CD4-positive, alpha-beta T cell treated with Interferon gamma for 1 hour (primary cell): ENCODE results near the gene CDC25B.
A peak's percentile ranks its signal among the peaks of the same experiment; 100 is the strongest.

Source experiments
- DNase-seq: peaks from one replicate; pipeline ENCODE4 v3.0.0-alpha.2; 2020

The CDC25B gene

DNA sequence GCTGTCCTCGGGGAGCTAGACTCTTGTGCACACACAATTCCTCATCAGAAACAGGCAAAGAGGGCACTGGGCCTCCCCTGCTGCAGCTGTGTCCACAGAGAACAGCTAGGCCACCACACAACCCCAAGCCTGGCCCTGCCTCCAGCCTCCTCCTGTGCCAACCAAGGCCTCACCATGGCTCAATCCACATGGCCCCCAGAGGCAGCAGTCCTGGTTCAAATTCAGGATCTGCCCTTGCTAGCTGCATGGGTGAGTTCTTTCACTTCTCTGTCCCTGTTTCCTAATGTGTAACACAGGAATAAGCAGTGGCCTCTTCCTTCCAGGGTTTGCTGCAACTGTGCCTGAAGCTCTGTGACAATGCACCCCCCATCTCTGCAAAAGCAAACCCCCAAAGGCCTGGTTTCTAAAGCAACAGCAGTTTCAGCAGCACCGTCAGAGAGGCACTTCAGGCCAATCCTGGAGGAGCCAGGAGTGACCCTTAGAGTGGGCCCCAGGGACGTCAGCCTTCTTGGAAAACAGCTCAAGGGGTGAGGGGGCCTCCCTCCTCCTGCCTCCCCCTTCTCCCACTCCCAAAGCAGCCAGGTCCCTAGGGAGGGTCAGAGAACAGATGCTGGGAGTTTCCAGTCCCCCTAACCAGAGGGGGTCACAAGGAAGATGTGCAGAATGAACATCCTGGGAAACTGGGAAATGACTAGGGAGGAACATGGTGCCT lies 30.8 kb upstream of the CDC25B start:
- no peak for DNase-seq

DNA sequence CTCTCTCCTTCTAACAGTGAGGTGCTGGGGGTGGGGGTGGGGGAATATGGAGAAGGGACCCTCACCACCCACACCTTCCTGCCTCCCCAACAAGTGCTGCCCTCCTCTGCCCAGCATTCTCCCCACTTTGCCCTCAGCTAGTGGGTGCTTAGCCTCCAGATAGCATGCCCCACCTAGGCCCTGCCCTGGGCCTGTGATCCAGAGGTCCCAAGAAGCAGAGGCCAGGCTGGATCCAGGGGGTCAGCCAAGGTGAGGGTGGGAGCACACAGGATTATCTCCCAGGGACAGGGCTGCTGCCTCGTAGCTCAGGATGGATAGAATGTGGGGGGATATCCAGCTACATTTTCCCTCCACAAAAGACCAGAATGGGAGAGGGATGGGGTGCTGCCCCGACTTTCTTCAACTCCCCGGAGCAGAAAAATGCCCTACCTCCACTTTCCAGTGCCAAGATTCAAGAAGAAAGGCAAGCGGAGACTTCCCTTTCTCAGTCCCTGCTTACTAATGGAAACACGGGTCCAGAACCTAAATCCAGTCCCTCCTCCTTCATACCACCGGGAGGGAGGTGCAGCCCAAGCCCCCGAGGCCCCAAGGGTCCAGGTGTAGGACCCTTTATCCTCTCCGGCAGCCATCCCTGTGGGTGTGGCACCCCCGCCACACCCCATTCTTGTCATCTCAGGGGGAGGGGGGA lies 29.5 kb upstream of the CDC25B start:
- no peak for DNase-seq

DNA sequence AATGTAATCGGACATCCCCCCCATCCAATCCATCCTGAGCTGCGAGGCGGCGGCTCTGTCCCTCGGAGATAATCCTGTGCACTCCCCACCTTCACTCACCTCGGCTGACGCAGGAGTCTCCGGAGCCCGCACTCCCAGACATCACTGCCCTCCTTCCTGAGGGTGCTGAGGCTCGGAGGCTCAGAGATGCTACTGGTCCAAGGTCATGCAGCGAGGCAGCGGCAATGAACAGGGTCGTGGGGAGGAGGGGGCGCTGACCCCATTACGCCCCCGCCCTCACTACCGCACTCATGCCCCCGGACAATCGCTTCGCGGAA lies 29.0 kb upstream of the CDC25B start:
- DNase-seq = no peak

DNA sequence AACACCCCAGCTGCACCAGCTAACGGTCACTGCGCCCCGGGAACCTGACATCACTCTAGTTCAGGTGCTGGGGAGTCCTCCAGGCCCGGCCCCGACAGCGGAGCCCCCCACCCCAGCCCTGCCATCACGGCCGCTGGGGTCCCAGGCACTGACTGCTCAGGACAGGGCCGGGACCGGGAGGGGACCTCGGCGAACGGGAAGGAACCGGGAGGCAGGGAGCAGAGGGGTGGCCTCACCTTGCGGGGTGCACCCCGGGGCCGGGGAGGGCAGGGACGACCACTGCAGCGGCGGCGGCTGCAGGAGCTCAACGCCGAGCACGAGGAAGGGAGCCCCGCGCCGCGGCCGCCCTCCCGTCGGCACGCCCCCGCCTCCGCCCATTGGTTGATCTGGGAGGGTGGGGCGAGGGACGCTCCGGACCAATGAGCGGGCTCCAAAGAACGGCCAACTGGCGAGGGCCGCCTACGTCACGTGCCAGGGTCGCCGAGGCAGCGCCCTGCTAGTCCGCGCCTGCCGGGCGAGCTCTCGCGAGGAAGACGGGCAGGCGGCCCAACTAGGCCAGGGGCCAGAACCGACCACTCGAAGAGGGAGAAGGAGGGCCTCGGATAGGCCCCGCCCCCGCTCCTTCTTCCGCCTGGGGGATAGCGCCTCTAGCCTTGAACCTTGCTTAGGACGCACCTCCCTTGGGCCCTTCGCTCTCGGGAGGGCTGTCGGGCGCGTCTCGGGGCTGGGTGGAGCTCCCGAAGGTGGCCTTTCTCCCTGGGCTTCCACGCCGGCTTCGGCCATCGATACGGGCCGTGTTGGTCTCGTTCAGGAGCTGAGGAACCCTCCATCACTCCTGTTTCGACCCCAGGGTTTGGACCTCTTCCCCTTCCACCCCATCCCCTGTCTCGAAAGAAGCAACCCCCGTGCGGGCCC lies 28.4 kb upstream of the CDC25B start, which contains the start of gene ADISSP:
Gene ADISSP, minus strand, starts transcription at position 327 of the 915 bp plus-strand sequence. CDS start 7,653 bp downstream, outside the sequence.
- peak; percentile 98 for DNase-seq

DNA sequence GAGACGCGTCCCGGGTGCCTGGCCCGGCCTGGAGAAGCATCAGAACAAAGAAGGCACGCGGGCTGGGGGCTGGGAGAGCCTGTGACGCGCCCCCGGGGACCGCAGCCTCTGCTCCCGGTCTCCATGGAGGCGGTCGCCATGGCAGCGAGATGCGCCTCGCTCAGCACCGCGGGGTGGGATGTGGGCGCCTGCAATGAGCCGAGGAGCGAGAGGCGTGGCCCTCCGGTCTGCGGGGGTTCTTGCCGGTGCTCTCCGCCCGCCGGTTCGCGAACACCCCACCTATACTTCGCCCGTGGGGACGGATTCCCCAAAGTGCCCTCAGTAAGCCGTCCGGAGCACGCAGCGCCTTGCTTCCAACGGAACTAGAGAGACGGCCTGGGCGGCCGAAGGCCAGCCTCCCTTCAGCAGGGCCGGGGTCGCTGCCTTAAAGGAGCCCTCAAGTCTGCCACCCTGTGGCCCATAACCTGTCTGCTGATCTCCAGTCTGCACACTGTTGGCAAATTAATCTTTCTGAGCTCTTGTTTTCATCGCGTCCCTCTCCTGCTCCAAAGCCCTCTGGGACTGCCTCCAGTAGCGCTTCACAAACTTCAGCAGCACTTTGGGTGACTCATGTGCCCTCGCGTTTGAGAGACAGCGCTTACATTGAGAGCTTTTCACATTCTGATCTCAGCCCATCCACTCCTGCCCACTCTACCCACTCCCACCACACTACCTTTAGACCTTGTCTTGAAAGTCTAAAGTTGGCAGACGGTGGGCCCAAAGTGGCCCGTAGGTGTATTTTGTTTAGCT lies 27.6 kb upstream of the CDC25B start:
- DNase-seq = peak; percentile 87

DNA sequence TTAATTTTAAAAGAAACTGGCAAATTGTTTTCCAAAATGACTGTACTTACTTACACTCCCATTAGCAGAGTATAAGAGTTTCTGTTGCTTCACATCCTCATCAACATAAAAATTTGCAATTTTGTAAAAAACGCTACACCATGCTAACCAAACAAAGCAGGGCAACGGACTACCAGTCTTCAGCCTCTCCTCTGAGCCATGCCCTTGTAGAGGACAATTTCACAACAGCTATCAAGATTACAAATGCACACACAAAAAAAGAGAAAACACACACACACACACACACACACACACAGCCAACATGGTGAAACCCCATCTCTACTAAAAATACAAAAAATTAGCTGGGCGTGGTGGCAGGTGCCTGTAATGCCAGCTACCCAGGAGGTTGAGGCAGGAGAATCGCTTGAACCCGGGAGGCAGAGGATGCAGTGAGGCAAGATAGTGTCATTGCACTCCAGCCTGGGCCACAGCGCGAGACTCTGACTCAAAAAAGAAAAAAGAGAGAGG lies 24.5 kb upstream of the CDC25B start:
- no peak for DNase-seq

DNA sequence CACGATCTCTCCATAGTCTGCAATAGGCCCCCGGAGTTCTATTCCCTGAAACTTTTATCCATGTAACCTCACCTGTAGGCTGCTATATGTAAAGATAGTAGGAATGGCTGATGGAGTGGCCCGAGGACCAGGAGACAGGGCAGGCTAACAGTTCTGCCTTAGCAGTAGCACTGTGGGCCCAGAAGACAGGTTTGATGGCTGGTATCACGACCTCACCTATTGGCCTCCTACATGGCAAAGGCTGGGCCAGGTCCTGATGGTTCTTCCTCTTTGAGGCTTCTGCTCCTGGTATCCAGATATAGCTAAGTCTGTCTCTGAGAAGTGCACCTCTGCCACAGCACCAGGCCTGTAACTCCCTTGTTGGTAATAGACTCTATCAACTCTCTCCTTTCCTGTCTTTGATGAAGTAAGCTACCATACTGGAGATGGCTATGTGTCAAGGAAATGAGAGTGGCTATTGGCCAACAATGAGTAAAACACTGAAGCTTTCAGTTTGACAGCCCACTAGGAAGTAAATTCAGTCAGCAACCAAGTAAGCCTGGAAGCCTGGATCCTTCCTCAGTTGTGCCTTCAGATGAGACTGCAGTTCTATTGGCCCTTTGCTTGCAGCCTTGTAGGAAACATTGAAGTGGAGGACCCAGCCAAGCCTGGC lies 20.5 kb upstream of the CDC25B start:
- no peak for DNase-seq

DNA sequence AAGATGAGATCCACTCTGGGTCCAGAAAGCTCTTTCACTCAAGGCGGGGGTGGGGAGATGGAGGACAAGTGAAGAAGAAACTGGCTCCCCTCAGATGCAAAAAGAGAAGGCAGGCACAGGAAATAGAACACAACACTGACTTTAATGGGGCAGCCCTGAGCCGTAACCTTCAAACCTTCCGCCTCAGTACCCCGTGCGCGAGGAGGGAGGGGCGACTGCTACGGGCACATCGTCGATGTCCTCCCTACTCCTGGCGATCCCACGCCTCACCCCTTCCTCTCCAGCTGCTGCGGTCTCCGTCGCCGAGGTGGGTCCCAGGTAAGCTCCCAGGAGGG lies 18.8 kb upstream of the CDC25B start:
- DNase-seq = no peak

DNA sequence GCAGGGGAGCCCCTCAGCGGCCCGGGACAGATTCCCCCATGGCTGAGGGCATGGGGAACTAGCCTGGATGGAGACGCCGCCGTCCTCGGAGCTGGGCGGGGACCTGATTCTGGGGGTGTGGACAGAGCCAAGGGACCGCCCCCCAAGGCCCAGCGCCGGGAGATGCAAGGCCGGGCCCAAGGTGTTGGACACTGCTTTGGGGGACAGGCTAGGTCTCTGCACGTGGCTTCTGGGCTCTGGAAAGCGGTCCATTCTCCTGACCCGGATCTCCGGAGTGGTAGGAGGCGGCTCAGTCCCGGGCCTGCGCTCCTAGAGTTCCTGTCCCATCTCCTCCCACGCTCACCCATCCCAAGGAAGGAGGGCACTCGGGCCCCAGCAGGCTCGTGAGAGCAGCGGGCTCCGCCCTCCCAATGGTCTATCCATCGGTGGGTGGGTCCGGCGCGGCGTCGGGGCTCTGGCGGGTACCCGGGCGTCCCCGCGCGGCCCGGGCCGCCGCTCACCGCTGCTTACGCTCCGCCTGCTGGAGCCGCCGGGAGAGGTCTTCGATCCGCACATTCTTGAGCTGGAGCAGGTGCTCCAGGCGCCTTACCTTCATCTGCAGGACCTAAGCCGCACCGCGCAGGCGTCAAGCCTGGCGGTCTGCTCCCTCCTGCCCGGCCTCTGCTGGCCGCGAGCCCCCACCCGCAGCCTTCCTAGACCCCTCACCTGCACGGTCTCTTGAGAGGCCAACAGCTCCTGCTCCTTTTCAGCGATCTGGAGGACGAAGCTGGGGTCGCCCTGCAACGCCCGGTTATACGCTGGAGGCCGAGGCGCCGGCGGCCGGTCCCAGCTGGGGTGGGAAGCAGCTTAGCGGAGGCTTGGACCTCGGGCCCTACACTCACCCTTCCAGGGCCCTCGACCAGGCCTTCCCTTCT lies 18.1 kb upstream of the CDC25B start:
- peak; percentile 52 for DNase-seq

DNA sequence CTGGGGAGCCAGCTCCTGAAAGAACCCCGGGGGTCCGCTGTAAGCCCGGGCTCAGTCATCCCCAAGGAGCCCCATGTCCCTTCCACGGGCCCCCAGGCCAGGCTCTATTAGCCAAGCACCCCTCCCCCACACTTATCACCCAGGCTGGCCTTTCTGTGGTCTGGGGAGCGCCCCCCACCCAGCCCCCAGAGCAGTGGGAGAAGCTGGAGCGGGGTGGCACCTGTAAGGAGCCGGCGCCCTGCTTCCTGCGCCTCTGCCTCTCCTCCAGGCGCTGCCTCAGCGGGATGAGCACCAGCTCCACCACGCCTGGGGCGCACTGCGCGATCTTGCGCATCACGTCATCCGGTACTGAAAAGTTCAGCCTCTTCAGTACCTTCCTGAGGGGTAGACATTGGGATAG lies 17.1 kb upstream of the CDC25B start:
- no peak for DNase-seq

DNA sequence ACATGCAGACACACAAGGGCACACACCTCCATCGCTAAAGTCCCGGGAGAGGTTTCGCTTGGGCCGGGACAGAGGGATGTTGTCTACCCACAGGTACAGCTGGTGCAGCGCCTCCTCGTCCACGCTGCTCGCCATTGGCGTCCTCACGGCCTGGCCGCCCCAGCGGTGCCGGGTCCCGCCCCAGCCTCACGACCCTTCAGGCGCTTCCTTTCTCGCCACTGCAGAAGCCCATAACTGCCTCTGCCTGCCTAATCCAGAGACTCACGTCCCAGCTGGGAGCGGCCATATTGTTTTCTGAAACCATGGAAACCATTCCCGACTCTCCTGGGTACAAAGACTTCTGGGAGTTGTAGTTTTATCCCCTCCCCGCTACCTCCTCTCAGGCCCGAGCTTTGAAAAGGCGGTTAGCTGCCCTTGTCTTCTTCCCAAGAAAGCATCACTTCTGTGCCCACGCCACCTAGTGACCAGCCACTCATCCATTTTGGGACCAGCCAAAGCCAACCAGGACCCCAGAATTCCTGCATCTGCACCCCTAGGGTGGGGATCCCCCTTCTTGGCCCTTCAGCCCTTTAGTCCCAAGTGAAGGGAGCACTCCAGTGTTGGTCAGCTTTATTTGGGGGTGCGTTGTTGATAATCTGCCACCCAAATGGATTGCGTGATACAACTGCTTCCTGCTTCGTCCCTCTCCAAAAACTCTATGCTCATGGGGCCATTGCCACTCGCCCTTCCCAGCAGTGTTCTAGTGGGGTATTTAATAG lies 14.8 kb upstream of the CDC25B start, which contains the start of gene SPEF1:
Gene SPEF1, minus strand, starts transcription at position 296 of the 758 bp plus-strand sequence. Its CDS starts 161 bp downstream, at position 135.
- peak; percentile 59 for DNase-seq

DNA sequence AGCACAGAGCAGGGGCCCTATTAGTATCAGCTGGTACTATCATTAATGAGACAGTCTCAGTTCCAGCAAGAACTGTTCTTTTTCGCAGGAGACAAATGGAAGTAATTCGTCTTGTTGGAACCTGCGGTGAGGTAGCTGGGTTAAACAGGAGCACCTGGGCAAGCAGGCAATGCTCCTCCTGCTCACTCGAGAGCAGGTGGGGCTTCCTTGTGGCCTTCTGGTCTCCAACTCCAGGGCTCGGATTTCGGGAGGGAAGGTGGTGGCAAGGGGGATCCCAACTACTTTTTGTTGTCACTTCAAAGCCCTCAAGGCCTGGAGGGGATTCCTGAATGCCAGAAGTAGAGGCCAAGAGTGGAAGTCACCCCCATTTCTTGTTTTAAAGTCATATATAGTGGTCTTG lies 13.5 kb upstream of the CDC25B start:
- no peak for DNase-seq

DNA sequence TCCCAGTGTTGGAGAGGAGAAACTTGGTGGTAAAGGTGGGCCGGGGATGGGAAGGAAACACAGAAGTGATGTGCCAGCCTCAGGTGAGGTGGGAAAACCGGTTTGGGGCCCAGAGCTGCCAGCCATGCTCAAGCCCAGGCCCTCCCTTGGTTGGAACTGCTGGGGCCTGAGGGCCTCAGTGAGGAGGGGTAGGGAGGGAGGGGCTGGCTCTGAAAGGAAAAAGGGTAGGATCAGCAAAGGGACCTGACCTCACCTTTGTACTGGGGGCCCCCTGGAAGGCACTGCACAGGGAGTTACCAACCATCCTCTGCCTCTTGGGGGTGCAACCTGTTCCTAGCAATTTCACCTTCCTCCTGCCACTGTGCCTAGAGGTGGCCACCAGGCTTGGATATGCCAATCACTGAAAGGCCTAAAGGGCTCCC lies 13.0 kb upstream of the CDC25B start:
- no peak for DNase-seq

DNA sequence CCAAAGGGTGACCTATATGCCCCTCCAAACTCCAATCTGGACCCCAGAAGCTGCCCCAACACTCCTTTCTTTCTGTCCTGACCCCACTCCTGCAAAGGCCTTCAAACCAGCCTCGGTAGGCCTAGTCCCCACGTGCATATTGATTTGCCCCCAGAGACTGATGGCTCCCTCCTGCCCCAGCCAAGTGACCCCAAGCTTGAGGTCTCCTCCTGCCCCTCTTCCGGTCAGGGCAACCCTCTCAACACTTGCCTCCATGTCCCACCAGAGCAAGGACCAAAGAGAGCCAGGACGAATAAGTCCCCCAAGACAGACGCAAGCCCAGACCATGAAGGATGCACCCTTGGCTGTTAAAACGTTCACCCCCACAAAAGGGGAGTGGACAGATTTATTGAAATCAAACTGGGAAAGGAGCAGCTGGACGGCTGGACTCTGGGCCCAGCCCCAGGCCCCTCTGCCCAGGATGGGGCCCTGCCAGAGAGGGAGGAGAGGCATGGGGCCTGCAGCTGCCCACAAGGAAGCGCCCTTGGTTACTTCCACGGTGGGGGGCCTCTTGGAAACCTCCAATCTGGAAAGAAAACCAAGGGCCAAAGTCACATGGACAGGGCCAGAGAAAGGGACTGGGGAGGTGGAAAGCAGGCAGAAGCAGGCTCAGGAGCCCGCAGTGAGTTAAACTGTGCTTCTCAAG lies 12.5 kb upstream of the CDC25B start:
- DNase-seq = no peak

DNA sequence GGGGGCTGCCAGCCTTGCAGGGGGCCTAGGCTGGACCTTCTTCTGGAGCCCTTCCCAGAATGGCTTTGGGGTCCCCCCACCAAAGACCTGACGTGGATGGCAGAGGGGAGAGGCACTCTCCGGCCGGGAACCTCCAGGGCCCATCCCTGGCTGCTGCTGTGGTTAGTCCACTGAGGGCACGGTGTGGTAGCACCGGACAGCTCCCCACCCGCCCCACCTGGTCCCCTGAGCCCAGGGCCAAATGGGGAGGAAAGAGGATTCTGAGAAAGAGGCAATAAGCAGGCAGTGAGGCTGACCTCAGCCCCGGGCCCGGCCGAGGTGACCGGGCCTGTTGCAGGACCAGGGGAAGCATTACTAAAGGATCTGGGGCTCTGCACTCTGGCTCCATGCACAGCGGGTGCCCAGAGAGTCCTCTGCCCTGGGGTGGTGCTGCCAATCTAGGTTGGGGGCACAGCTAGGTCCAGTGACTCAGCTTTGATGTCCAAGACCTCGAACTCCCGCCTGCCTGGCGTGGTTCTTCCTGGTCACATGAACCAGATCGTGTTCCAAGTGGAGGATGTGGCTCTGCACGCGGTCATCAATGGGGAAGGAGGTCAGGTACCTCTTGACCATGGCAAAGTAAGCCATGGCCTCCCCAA lies 11.8 kb upstream of the CDC25B start:
- DNase-seq = no peak

DNA sequence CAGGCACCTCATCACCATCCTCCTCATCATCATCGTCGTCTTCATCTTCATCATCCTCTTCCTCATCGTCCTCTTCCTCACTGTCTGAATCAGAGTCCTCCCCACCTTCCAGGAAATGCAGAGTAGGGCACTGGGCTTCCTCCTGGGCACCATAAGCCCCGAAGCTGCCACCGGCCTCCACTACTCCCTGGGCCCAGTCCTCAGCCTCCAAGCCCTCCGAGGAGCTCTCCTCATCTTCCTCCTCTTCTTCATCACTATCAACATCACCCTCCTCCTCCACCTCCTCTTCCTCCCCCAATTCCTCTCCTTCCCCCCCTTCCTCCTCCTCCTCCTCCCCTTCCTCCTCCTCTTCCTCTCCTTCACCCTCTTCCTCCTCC lies 11.3 kb upstream of the CDC25B start:
- no peak for DNase-seq

DNA sequence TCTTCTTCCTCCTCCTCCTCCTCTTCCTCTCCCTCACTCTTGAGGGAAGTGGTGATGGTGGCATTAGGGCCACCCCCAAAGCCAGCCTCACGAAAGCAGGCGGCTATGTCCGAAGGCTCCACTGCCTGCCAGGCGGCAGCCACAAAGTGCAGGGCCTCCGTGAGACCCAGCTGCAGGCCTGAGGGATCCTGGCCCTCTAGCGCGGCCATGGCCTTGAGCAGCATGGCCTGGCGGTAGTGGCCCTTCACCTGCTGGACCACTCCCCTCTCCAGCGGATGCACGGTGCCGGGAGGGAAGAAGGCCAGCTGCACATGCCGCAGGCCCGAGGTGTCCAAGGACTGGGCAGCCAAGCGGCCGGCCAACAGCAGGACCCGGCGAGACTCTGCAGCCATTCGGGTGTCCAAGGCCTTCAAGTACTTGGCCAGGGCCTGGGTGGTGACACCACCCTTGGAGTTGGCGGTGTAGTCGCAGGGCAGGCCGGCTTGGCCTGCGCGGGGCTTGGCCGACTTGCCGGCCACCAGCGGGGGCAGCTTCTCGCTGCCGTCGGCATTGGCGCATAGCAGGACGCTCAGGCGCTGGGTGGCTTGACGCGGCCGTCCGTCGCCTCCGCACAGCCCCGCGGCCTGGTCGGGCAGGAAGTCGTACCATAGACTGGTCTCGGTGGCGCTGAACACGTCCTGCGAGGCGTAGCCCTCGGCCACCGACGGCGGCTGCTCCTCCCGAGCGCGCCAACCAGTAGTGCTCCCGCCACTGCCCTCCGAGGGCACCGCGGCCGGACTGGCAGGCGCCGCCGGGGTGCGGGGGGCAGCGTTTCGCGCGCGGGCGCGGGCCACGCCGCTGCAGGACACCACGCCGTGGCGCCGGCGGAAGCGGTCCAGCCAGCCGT lies 10.6 kb upstream of the CDC25B start:
- no peak for DNase-seq

DNA sequence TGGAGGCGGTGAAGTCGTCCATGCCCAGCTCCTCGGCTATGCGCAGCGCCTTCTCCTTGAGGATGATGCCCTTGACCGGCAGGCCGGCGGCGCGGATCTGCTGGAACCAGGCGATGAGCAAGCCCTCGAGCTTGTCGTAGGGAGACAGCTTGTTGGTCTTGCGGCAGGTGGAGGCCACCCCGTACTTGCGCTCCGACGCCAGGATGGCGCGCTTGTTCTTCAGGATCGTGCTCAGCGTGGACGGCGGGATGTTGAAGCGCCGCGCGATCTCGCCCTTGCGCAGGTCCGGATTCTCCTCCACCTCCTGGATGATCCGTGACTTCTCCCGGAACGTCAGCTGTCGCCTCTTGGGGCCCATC lies 10.0 kb upstream of the CDC25B start:
- DNase-seq = peak; percentile 30
